H1 (cell line): ENCODE results near the gene ACO1. TPM values are rescaled to one million over a fixed set of nuclear protein-coding genes. Genes with fewer than 3 reads are reported as not detected.

Source experiments
- CTCF ChIA-PET: fragments of 300-600 bp; sonication (Branson Sonifier 250); formaldehyde crosslinking; loops from one replicate; lab custom pipeline; 2021; ENCODE audit not compliant: partially characterized antibody; lab: Charles Lee
- POLR2A ChIA-PET: fragments of 300-600 bp; sonication (Branson Sonifier 250); formaldehyde crosslinking; loops from one replicate; lab custom pipeline; 2021; ENCODE audit warnings: inconsistent platforms; ENCODE audit not compliant: partially characterized antibody; lab: Charles Lee
- DNase-seq, 2 experiments: peaks; one replicate each; pipeline versions ENCODE4 v3.0.0 to v3.0.0-alpha.2; 2010 to 2022; ENCODE audit warnings: low spot score in 2 of 2, low read depth in 1 of 2, mixed read lengths in 1 of 2
- FAIRE-seq: peaks from 2 replicates; lab custom pipeline; 2011; peaks lifted over from hg19 to GRCh38; lab: Jason Lieb, UNC
- H2AFZ ChIP-seq: 2 replicates; pipeline ENCODE4 v1.8.1; 2012; ENCODE audit warnings: low read length, inconsistent platforms
- H2AK5ac ChIP-seq: 2 replicates; pipeline ENCODE4 v1.6.1; 2013; ENCODE audit warnings: low read depth, low read length
- H2BK120ac ChIP-seq: replicated peaks from 2 replicates; pipeline ENCODE3; 2013; ENCODE audit warnings: low read depth, low read length, inconsistent platforms
- H2BK12ac ChIP-seq: 2 replicates; pipeline ENCODE4 v1.6.1; 2013; ENCODE audit warnings: low read depth, low read length
- H2BK15ac ChIP-seq: 2 replicates; pipeline ENCODE4 v1.6.1; 2013; ENCODE audit warnings: low read length
- H2BK20ac ChIP-seq: 2 replicates; pipeline ENCODE4 v1.6.1; 2013; ENCODE audit warnings: low read length
- H2BK5ac ChIP-seq: 2 replicates; pipeline ENCODE4 v1.6.1; 2013; ENCODE audit warnings: low read depth, low read length
- H3K14ac ChIP-seq: 2 replicates; pipeline ENCODE4 v1.6.1; 2013; ENCODE audit warnings: inconsistent platforms; ENCODE audit not compliant: insufficient read length
- H3K18ac ChIP-seq: 2 replicates; pipeline ENCODE4 v1.6.1; 2013; ENCODE audit warnings: low read length; ENCODE audit errors: extremely low read depth
- H3K23ac ChIP-seq: 2 replicates; pipeline ENCODE4 v1.6.1; 2013; ENCODE audit warnings: inconsistent platforms; ENCODE audit not compliant: insufficient read length
- H3K23me2 ChIP-seq: 2 replicates; pipeline ENCODE4 v1.6.1; 2013; ENCODE audit warnings: low read depth, low read length
- H3K27ac ChIP-seq: 2 replicates; pipeline ENCODE4 v1.6.1; 2011; ENCODE audit warnings: low read depth, low read length, inconsistent platforms
- H3K27me3 ChIP-seq, 4 experiments: replicated peaks in 1 of 4; 1 replicate in 1 of 4; 2 replicates in 3 of 4; pipeline versions ENCODE4 v1.6.1 to v1.8.1; 2011 to 2013; ENCODE audit warnings: low read length in 3 of 4, mild to moderate bottlenecking in 3 of 4, inconsistent platforms in 2 of 4, mixed read lengths in 2 of 4, moderate library complexity in 1 of 4; ENCODE audit not compliant: control insufficient read depth in 3 of 4, insufficient read depth in 3 of 4; ENCODE audit errors: extremely low read depth in 1 of 4
- H3K36me3 ChIP-seq, 4 experiments: 2 replicates each; pipeline versions ENCODE4 v1.6.1 to v1.8.1; 2011 to 2013; ENCODE audit warnings: mild to moderate bottlenecking in 4 of 4, low read length in 3 of 4, moderate library complexity in 2 of 4, control low read depth in 1 of 4, inconsistent platforms in 1 of 4; ENCODE audit not compliant: insufficient read depth in 4 of 4, control insufficient read depth in 2 of 4
- H3K4ac ChIP-seq: replicated peaks from 2 replicates; pipeline ENCODE3; 2013; ENCODE audit warnings: low read length, low read depth, mixed read lengths, inconsistent platforms; ENCODE audit not compliant: insufficient read length
- H3K4me1 ChIP-seq, 4 experiments: replicated peaks in 1 of 4; 1 replicate in 1 of 4; 2 replicates in 3 of 4; pipeline versions ENCODE4 v1.6.1 to v1.8.1; 2011 to 2013; ENCODE audit warnings: low read length in 3 of 4, inconsistent platforms in 2 of 4, mixed read lengths in 1 of 4; ENCODE audit not compliant: insufficient read depth in 4 of 4, control insufficient read depth in 3 of 4
- H3K4me2 ChIP-seq, 2 experiments: 2 replicates each; pipeline versions ENCODE4 v1.6.1 to v1.8.1; 2011 to 2013; ENCODE audit warnings: low read depth in 2 of 2, low read length in 2 of 2, control low read depth in 1 of 2, inconsistent platforms in 1 of 2, mild to moderate bottlenecking in 1 of 2; ENCODE audit not compliant: insufficient read depth in 1 of 2
- H3K4me3 ChIP-seq, 4 experiments: fragments of 200-600, 300-600 bp in 1 of 4; sonication (generic), shearing (Covaris generic), sonication (Bioruptor Twin) in 1 of 4; 2 replicates each; pipeline versions ENCODE4 v1.5.1 to v1.8.1; 2011 to 2016; ENCODE audit warnings: low read length in 4 of 4, low read depth in 3 of 4, control low read depth in 2 of 4, inconsistent platforms in 2 of 4, mild to moderate bottlenecking in 2 of 4, mixed read lengths in 1 of 4, moderate library complexity in 1 of 4; ENCODE audit not compliant: insufficient read depth in 2 of 4; ENCODE audit errors: extremely low read depth in 1 of 4
- H3K56ac ChIP-seq: replicated peaks from 2 replicates; pipeline ENCODE3; 2013; ENCODE audit warnings: low read depth, mild to moderate bottlenecking, mixed read lengths, low read length, inconsistent platforms; ENCODE audit not compliant: insufficient read length
- H3K79me1 ChIP-seq: 2 replicates; pipeline ENCODE4 v1.6.1; 2013; ENCODE audit warnings: low read depth, low read length, control low read depth
- H3K79me2 ChIP-seq, 2 experiments: 2 replicates each; pipeline versions ENCODE4 v1.6.1 to v1.8.1; 2012 to 2013; ENCODE audit warnings: low read length in 2 of 2, mild to moderate bottlenecking in 2 of 2, inconsistent platforms in 1 of 2; ENCODE audit not compliant: insufficient read depth in 2 of 2, control insufficient read depth in 1 of 2
- H3K9ac ChIP-seq, 4 experiments: replicated peaks in 1 of 4; 1 replicate in 1 of 4; 2 replicates in 3 of 4; pipeline versions ENCODE4 v1.6.1 to v1.8.1; 2011 to 2013; ENCODE audit warnings: low read depth in 3 of 4, low read length in 3 of 4, control low read depth in 2 of 4, mild to moderate bottlenecking in 2 of 4, moderate library complexity in 2 of 4, inconsistent platforms in 1 of 4; ENCODE audit errors: extremely low read depth in 1 of 4
- H3K9me3 ChIP-seq, 2 experiments: 2 replicates each; pipeline versions ENCODE4 v1.6.1 to v1.8.1; 2012 to 2013; ENCODE audit warnings: mild to moderate bottlenecking in 2 of 2, moderate library complexity in 2 of 2, control low read depth in 1 of 2, inconsistent platforms in 1 of 2, low read depth in 1 of 2, low read length in 1 of 2, mixed read lengths in 1 of 2; ENCODE audit not compliant: insufficient read depth in 2 of 2
- H4K20me1 ChIP-seq, 2 experiments: replicated peaks in 1 of 2; 2 replicates each; pipeline versions ENCODE3 to v1.8.1; 2011 to 2013; ENCODE audit warnings: inconsistent platforms in 2 of 2, low read length in 2 of 2, mild to moderate bottlenecking in 1 of 2; ENCODE audit not compliant: insufficient read depth in 2 of 2, control insufficient read depth in 1 of 2
- H4K5ac ChIP-seq: 2 replicates; pipeline ENCODE4 v1.6.1; 2013; ENCODE audit warnings: low read length, low read depth, mixed read lengths, inconsistent platforms; ENCODE audit not compliant: insufficient read length
- H4K8ac ChIP-seq: 2 replicates; pipeline ENCODE4 v1.8.0; 2013; ENCODE audit warnings: mild to moderate bottlenecking, moderate library complexity, low read length, inconsistent platforms; ENCODE audit not compliant: insufficient read depth; ENCODE audit errors: extremely low read depth
- H4K91ac ChIP-seq: replicated peaks from 2 replicates; pipeline ENCODE3; 2013; ENCODE audit warnings: low read length, mixed read lengths, inconsistent platforms; ENCODE audit not compliant: insufficient read length
- SRF ChIP-seq: IDR thresholded peaks from 2 replicates; pipeline ENCODE4 v1.6.1; 2011; ENCODE audit warnings: mild to moderate bottlenecking, low read depth, low read length, moderate library complexity
- WGBS, 2 experiments: shearing (Covaris generic) in 1 of 2; methylation state at CpG; one replicate each; pipeline versions ENCODE4 v1.1.6 to v1.1.7; 2013 to 2015; ENCODE audit warnings: low lambda C conversion rate in 2 of 2, mixed read lengths in 2 of 2, inconsistent platforms in 1 of 2, low coverage in 1 of 2, missing lambda C conversion rate in 1 of 2; ENCODE audit not compliant: insufficient replicate concordance in 2 of 2, insufficient coverage in 1 of 2, insufficient read length in 1 of 2; ENCODE audit errors: extremely low coverage in 1 of 2, missing lambda C conversion rate in 1 of 2; 5-methylcytosine and 5-hydroxymethylcytosine counted together
- polyA plus RNA-seq, 7 experiments: library from polyadenylated mRNA; depleted of rRNA in 3 of 7; stranded (reverse) in 5 of 7; unstranded in 2 of 7; fragments of >200 nt in 5 of 7; fragments of 200-250 nt in 2 of 7; gene quantifications; 1 replicate in 5 of 7; 2 replicates in 1 of 7; 4 replicates in 1 of 7; pipeline versions ENCODE4 v1.2.1 to v1.2.3, GENCODE V29; 2011 to 2013; ENCODE audit warnings: missing spikeins in 2 of 7, mixed read lengths in 2 of 7
- total RNA-seq: library from RNA; stranded (reverse); fragmentation: NEBNext Ultra II Directional; extraction: Animal tissue kit (Norgen Biotek cat#: 25700); gene quantifications from 2 replicates; pipeline ENCODE4 v1.2.1, GENCODE V29; 2021

The ACO1 gene
- total and polyA plus RNA-seq, 2 of the 8 experiments (the other 6 are each of a cell fraction or from before 2014, with no cell fraction given), result 39.3 to 49.8 TPM

DNA sequence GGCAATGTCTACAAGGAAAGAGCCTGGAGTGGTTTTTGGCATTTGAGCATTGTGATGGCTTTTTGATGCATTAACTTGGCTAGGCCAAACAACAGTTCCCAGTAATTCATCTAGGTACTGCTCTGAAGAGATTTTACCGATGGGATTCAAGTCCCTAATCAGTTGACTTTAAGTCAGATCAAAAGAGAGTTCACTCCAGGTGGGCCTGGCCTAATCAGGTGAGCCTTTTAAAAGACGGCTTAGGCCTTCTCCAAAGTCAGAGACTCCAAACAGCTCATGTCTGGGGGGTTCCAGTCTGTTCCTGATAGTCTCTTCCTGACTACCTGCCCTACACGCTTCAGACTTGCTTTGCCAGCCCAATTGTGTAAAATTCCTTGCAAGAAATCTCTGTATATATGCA, 87.9 kb downstream of the ACO1 start:
- no peak overlapping the region for H4K5ac ChIP-seq
- no peaks in the 10 kb centered on the region for H3K9me3 ChIP-seq
- H3K14ac ChIP-seq, result no peak overlapping the region
- H3K23ac ChIP-seq, result no peak overlapping the region
- no peak overlapping the region for H3K9ac ChIP-seq
- no peak overlapping the region for H2BK5ac ChIP-seq
- H3K23me2 ChIP-seq, result no peaks in the 10 kb centered on the region
- no peaks in the 10 kb centered on the region for H3K79me1 ChIP-seq
- H3K18ac ChIP-seq, result no peak overlapping the region
- CTCF ChIA-PET, result interaction anchor here (1.6 kb wide), 1 partner anchor 93 kb away, joined by 8 read pairs; no protein-coding TSS in a partner anchor
- H3K27ac ChIP-seq, result no peak overlapping the region
- POLR2A ChIA-PET, result no interaction called here
- no peaks in the 10 kb centered on the region for H3K79me2 ChIP-seq
- H3K36me3 ChIP-seq, result peaks cover 0 to 2% (median 0%) of the 10 kb centered on the region in 4 experiments; a peak in 3 of 8 replicates
- no peaks in the 10 kb centered on the region for H3K27me3 ChIP-seq
- H3K4ac ChIP-seq, result no peak overlapping the region
- no peak overlapping the region for H2AFZ ChIP-seq
- H3K4me3 ChIP-seq, result no peak overlapping the region
- DNase-seq (no peak), FAIRE-seq (no peak)
- H4K8ac ChIP-seq, result no peak overlapping the region
- H2BK15ac ChIP-seq, result no peak overlapping the region
- no peaks in the 10 kb centered on the region for H3K4me1 ChIP-seq
- no peak overlapping the region for H2BK20ac ChIP-seq
- H2BK120ac ChIP-seq, result no peak overlapping the region
- H4K20me1 ChIP-seq, result no peaks in the 10 kb centered on the region
- H2AK5ac ChIP-seq, result no peak overlapping the region
- no peak overlapping the region for H3K4me2 ChIP-seq
- 91% methylated on average over 3 of the region's 3 CpGs; no CpG with 5 or more reads in 1 of the 2 experiments for WGBS, 2 experiments
- no peak overlapping the region for H3K56ac ChIP-seq
- no peak overlapping the region for H4K91ac ChIP-seq
- no peak overlapping the region for H2BK12ac ChIP-seq
- TF ChIP-seq SRF, result no peak
